Anterior cingulate cortex (tissue), 58 donors: ENCODE results near the gene FATE1.

Source experiments
- DNase-seq, 58 donors: peaks; one replicate each; lab custom pipeline; 2025; lab: John Stamatoyannopoulos, UW

The FATE1 gene

GRCh38 chrX:151702741-151703340 lies 13.0 kb upstream of the FATE1 start:
- DNase-seq = no peak

- peak in 2 of 58 donors; percentile 0 to 6 for DNase-seq
These were observed 12.3 kb upstream of the FATE1 start for GRCh38 chrX:151703487-151703886.

DNA sequence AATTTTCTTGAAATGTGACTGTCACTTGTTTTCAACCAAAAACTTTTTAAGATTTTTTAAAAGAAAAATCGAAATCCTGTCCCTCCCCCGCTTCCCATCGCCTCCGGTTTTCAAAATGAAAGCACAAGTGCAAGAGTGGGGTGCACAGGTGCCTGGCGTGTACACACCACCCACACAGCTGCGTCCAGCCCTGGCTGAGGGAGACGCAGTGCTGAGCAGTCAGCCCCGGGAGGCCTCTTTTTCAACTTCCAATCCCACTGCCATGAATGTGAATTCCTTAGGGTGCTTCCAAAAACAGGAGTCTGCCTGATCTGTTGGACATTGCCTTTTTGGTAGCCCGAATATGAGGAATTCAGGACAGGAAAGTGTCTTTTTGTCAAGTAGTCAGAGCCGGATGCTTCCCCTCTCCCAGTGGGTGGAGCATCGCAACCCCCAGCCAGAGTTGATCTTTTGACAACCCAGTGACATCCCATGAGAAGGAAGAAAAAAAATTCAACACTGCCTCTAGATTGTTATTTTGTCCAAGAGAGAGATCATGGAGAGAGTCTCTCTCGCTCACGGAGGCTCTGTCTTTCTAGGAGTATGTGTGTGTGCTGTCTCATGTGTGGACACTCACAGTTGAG lies 11.7 kb upstream of the FATE1 start:
- DNase-seq = no peak

DNA sequence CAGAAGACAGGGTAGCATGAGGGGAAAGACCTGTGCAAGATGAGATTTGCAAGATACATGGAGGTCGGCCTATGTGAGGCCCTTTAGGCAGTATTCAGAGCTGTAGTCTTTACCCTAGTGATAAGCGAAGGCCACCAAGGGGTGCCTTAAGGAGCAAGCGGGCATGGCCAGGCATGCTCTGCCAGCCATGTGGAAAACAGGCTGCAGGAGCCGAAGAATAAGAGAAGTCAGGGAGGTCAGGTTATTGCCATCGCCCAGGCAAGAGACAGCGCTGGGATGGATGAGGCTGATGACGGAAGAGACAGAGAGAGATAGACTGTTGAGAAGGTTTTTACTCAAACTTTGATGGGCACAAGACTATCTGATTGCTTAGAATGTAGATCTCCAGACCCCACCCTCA lies 7.0 kb upstream of the FATE1 start:
- no peak for DNase-seq

DNA sequence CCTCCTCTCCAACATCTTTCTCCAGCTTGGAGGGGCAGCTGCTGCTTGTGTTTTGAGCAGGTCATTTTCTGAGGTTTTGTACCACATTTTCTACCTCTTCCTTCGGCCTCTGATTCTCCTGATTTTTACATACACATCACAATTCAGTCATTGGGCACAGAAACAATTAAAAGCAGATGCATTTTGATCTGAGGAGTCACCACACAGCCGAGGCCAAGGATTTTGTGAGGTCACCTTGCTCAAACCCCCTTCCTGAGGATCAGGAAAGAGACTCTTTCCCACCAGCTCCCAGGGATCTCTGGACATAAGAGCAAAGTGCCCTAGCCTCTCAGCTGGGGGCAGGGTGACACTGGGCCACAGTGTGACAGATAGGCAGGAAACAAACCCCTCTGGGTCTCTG lies 5.4 kb upstream of the FATE1 start:
- no peak for DNase-seq

GRCh38 chrX:151711154-151711553 lies 4.7 kb upstream of the FATE1 start:
- DNase-seq = no peak

DNA sequence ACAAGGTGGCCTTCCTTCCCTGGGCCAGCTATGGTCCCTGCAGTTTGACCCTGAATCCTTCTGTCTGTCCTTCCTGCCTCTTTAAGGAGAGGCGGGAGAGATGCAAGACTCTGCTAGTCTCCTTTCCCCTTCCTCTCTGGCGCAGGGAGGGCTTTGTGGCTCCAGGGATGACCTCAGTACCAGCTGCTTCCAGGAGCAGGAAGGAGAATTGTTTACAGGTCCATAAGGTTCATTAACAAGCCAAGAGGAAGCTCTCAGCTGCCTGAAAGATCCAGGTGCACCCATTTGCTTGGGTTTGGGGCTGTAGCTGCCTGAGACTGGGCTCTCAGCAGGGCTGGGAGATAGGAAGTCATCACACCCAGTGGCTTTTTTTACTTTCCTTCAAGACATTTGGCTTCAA lies 4.0 kb upstream of the FATE1 start:
- DNase-seq = no peak

- DNase-seq = no peak
These were observed 3.6 kb upstream of the FATE1 start for GRCh38 chrX:151712253-151712652.

- DNase-seq = no peak
These were observed 2.0 kb upstream of the FATE1 start for GRCh38 chrX:151713849-151714248.

GRCh38 chrX:151714362-151714761 lies 1.5 kb upstream of the FATE1 start:
- DNase-seq = no peak

DNA sequence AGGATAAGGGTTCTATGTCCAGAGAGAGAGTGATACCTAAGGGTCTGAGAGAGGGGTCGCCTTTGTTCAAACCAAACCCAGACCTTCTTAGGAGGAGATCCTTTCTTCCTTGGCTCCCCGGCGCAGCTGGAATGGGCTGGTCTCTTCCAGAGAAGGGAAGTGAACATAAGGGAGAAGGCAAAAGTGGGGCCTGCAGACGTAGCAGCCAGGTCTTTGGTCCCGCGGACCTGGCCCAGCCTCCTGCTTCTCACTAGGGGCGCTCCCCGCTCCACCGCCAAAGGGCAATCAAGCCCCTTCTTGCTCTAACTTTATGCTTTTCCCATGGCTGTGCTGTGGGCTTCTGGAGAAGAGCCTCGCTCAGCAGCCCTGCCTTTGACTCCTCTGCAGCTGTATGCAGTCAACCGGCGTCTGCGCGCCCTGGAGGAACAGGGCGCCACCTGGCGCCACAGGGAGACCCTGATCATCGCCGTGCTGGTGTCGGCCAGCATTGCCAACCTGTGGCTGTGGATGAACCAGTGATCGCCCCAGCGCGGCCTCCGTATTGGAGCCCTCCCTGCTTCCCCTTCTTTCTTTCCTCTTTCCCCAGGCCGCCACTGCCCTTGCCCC lies 6.5 kb downstream of the FATE1 start:
- no peak for DNase-seq

DNA sequence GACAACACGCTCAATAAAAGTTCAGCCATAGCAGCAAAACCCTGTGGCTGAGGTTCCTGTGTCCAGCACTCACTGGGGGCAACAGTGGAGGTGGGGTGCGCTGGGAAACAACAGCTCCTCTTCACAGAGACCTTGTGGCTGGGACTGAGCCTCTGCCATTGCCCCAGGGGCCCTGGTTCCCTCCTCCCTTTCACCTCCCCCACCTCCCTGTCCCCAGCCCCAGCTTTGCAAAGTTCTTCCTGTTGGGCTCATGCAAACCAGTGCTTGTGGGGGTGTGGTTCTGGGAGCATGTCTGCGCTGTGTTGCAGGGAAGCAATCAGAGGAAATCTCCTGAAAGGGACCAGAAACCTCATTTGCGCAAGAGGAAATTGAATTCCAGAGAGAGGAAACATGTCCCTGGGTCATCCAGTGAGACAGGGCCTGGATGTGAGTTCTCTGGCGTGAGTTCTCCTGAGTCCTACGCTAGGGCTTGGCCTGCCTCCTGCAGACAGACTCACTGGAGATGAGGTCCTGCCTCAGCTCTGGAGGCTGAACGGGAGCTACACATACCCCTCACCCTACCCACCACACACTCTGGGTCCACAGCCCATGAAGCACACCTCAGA lies 7.4 kb downstream of the FATE1 start:
- no peak for DNase-seq

DNA sequence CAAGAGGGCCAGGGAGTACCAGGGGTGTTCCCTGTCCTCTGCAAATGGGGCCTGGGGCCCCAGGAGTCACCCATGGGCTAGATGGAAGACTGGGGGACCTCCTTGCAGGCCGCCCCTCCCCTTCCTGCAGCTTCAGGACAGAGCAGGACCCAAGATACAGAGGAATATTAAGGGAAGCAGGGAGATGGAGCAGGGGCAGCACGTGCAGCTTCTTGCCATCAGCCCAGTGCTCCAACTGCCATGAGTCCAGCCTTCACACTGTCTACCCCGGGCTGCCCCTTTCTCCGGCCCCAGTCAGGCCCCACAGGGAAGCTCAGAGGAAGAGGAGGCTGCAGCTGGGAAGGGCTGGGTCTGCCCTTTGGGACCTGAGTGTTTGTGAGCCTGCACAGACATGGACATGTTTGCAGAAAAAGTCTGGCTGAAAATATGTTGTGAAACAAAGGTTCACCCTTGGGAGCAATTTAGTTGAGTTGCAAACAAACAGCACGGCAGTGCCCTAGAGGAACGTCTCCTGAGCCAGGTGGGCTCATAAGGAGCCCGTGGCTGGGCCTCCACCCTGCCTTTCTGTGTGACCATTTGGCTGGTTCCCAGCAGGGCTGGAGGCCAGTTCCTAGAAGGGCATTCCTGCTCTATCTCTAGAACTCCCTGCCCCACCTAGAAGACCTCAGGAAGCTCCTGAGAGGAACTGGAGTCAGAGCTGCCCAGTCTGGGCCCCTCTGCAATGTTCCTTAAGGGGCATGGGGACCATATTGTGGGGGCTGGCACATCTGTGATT lies 8.9 kb downstream of the FATE1 start:
- no peak for DNase-seq

DNA sequence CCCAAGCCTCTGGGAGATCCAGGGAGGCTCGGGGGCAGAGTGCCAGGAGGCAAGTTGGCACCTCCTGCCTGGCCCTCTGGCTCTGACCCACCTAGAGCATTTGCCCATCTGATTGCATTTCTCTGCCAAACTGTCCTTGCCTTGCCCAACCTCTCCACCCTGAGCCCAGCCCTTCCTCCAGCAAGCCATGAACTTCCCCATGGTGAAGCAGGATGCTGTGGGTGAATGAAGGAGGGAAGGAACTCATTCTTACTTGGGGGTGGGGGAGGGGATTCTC lies 9.4 kb downstream of the FATE1 start:
- DNase-seq = no peak

GRCh38 chrX:151726751-151727150 lies 10.9 kb downstream of the FATE1 start:
- DNase-seq = no peak

- no peak for DNase-seq
These were observed 11.5 kb downstream of the FATE1 start for GRCh38 chrX:151727346-151727745.

GRCh38 chrX:151729056-151729725 lies 13.4 kb downstream of the FATE1 start:
- DNase-seq = no peak

DNA sequence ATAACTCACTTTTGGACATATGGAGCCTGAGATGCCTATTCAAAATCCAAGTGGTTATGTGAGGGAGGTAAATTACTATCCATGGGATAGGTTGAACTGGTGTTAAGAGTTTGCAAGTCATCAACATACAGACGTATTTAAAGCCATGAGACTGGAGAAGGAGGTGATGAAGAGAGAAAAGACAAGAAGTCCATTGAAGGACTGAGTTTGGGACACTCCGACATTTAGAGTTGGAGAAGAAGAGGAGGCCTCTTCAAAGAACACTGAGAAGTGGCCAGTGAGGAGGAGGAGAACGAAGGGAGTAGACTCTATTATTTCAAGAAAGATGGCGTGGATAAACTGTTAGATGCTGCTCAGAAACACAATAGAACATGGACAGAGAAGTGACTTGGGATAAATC lies 18.6 kb downstream of the FATE1 start, which contains the start of gene CNGA2:
TSS of gene CNGA2 (plus strand) at position 301 of the 400 bp plus-strand sequence. CDS start 3,738 bp downstream, outside the sequence.
- DNase-seq = no peak

- DNase-seq = no peak
These were observed 19.4 kb downstream of the FATE1 start for GRCh38 chrX:151735219-151735618.

DNA sequence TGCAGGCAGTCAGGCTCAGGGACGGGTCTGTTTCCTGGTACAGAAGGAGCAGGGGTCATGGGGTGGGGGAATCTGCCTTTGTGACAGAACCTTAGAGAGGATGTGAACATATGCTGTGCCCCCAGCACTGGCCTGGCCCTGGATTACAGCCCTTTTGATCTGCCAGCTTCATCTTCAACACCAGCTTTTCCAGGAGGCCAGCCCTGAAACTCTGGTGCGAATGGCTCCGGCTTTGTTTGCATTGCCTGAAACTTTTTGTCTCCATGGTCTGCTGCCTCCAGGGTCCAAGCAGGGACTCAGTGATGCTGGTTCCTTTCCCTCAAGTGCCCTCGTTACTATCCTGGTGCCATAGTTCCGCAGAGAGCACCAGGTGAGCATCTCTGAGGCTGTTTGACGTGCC lies 20.9 kb downstream of the FATE1 start:
- DNase-seq = no peak

GRCh38 chrX:151737494-151737893 lies 21.7 kb downstream of the FATE1 start:
- no peak for DNase-seq
